BJ (cell line): Measurements from ENCODE around the gene WDR12. TPM values are rescaled to one million over a fixed set of nuclear protein-coding genes. Genes with fewer than 3 reads are reported as not detected.
"Not testable (repeated sequence)": the region's sequence is repeated elsewhere in the genome, so short reads cannot be mapped to it uniquely, and the experiment has no call there.

ENCODE experiments used
- CTCF ChIA-PET: fragments of 350-600 bp; formaldehyde crosslinking; extraction: SDS; loops from one replicate; lab custom pipeline; 2021; ENCODE audit warnings: antibody characterized with exemption, inconsistent platforms; lab: Yijun Ruan, JAX
- POLR2A ChIA-PET: fragments of 300-600 bp; sonication (Branson Sonifier 250); formaldehyde crosslinking; extraction: SDS; loops from one replicate; lab custom pipeline; 2021; ENCODE audit warnings: antibody characterized with exemption; lab: Charles Lee
- DNase-seq: peaks from one replicate; pipeline ENCODE4 v3.0.0-alpha.2; 2011; ENCODE audit warnings: low read depth
- H3K27me3 ChIP-seq: 2 replicates; pipeline ENCODE4 v1.6.0; 2011; ENCODE audit warnings: low read length; ENCODE audit not compliant: control insufficient read depth, insufficient read depth
- H3K36me3 ChIP-seq: 2 replicates; pipeline ENCODE4 v1.5.1; 2011; ENCODE audit warnings: low read length; ENCODE audit not compliant: control insufficient read depth, insufficient read depth
- H3K4me3 ChIP-seq: 2 replicates; pipeline ENCODE4 v1.5.1; 2011; ENCODE audit warnings: low read depth, mild to moderate bottlenecking, control low read depth, low read length
- polyA plus RNA-seq: library from polyadenylated mRNA; depleted of rRNA; stranded (reverse); fragments of >200 nt; gene quantifications from 2 replicates; pipeline ENCODE4 v1.2.3, GENCODE V29; 2011
- TF ChIP-seq, protein P1 (sequence below): IDR thresholded peaks from 2 replicates; pipeline ENCODE4 v1.5.1; 2011; ENCODE audit warnings: low read depth, mild to moderate bottlenecking, control low read depth, inconsistent platforms, low read length, moderate library complexity; ENCODE audit not compliant: insufficient read depth

Gene WDR12
- polyA plus RNA-seq, 1 experiment = 10.6 TPM

DNA sequence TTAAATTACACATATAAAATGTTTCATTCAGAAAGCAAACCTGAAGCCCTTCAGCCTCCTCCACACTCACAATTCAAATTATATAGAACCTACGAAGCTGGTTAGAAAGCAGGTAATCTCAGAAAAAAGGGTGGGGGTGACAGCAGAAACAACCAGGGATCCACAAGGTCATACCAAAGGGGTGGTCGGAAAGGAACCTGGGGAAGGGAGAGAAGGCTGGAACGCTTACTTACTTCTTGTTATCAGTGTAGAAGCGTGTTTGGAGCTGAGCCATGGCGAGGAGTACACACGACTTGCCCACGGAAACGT is 316 bp downstream of the WDR12 start:
- POLR2A ChIA-PET = interaction anchor here (0.6 kb wide), 2 partner anchors 29 to 111 kb away, joined by 3 to 8 read pairs; no protein-coding TSS in a partner anchor
- TF ChIP-seq, protein P1, sequence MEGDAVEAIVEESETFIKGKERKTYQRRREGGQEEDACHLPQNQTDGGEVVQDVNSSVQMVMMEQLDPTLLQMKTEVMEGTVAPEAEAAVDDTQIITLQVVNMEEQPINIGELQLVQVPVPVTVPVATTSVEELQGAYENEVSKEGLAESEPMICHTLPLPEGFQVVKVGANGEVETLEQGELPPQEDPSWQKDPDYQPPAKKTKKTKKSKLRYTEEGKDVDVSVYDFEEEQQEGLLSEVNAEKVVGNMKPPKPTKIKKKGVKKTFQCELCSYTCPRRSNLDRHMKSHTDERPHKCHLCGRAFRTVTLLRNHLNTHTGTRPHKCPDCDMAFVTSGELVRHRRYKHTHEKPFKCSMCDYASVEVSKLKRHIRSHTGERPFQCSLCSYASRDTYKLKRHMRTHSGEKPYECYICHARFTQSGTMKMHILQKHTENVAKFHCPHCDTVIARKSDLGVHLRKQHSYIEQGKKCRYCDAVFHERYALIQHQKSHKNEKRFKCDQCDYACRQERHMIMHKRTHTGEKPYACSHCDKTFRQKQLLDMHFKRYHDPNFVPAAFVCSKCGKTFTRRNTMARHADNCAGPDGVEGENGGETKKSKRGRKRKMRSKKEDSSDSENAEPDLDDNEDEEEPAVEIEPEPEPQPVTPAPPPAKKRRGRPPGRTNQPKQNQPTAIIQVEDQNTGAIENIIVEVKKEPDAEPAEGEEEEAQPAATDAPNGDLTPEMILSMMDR = no peak
- H3K27me3 ChIP-seq = no peaks in the 10 kb centered on the region
- no peaks in the 10 kb centered on the region for H3K36me3 ChIP-seq
- no peak for DNase-seq
- H3K4me3 ChIP-seq = peak overlapping the region; percentile 65
- CTCF ChIA-PET = interaction anchor here (0.6 kb wide), 1 partner anchor 89 kb away, joined by 3 read pairs; no protein-coding TSS in a partner anchor

DNA sequence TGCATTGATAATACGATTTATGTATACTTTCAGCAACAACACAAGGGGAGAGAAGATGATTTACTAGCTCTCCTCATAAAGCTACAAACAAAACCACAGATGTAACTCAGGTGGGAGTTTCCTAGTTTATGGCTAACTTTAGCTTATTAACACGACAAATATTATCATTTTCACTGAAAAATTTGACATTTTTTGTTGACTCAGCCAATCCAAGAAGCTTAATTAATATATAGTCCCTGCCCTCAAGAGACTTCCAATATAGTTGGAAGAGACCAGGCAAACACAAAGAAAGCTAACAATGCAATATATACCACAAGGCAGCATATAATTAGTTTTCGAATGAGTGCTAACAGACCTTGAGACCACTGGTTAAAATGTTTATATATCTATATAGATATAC is 775 bp downstream of the WDR12 start:
- no peaks in the 10 kb centered on the region for H3K27me3 ChIP-seq
- CTCF ChIA-PET = no interaction called here
- H3K36me3 ChIP-seq = no peaks in the 10 kb centered on the region
- TF ChIP-seq, protein P1 = no peak
- peak overlapping the region; percentile 65 for H3K4me3 ChIP-seq
- POLR2A ChIA-PET = no interaction called here
- DNase-seq = no peak

DNA sequence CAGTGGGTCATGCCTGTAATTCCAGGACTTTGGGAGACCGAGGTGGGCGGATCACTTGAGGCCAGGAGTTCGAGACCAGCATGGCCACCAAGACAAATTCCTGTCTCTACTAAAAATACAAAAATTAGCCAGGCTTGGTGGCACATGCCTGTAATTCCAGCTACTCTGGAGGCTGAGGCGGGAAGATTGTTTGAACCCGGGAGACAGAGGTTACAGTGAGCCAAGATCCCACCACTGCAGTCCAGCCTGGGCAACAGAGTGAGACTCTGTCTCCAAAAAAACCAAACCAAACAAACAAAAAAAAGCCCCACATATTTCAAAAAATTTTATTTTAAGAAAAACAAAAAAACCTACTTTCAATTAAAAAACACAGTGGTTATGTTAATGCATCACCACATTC is 1.2 kb downstream of the WDR12 start:
- POLR2A ChIA-PET, H3K4me3 ChIP-seq, H3K36me3 ChIP-seq, H3K27me3 ChIP-seq, DNase-seq: not testable (repeated sequence)
- CTCF ChIA-PET = interaction anchor here (0.6 kb wide), 1 partner anchor 392 kb away, joined by 3 read pairs; no protein-coding TSS in a partner anchor

DNA sequence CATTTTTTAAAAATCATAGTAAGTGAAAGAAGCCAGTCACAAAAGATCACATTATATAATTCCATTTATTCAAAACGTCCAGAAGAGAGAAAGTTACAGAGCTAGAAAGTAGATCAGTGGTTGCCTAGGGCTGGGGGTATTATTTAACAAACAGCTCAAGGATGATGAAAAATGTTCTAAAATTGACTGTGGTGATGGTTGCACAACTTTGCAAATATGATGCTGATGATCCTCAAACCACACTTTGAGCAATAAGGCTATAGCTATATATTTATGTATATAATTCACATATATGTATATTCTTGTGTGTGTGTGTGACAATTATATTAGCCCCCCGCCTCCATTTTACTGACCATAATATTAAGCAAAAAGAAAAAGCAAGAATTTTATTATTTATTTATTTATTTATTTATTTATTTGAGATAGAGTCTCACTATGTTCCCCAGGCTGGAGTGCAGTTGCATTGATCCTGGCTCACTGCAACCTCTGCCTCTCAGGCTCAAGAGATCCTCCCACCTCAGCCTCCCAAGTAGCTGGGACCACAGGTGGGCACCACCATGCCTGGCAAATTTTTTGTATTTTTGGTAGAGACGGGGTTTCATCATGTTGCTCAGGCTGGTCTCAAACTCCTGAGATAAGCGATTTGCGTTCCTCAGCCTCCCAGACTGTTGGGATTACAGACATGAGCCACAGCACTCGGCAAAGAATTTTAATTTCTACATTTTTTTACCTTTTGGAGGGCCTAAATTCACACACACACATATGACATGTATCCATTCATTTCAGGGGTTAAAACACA is 1.9 kb downstream of the WDR12 start:
- DNase-seq = no peak
- ChIA-PET POLR2A (no interaction called here), CTCF (interaction anchor here (0.6 kb wide), 1 partner anchor 391 kb away, joined by 3 read pairs; no protein-coding TSS in a partner anchor)
- Histone ChIP-seq H3K27me3 (no peaks in the 10 kb centered on the region), H3K4me3 (no peak overlapping the region), H3K36me3 (no peaks in the 10 kb centered on the region)
- TF ChIP-seq, protein P1 = no peak

DNA sequence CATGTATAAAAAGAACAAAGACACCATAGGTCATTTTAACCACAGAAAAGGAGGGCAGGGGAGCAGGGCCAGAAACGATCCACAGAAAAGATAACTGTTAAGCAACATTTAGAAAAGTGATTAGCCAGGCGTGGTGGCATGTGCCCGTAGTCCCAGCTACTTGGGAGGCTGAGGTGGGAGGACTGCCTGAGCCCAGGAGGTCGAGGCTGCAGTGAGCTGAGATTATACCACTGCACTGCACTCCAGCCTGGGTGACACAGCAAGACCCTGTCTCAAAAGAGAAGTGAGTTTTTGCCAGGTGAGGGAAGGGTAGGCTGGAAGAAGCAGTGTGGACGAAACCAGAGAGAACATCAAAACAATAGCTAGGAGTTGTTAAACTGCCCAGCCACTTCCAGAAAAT is 3.3 kb downstream of the WDR12 start:
- CTCF ChIA-PET = no interaction called here
- H3K36me3 ChIP-seq = no peaks in the 10 kb centered on the region
- POLR2A ChIA-PET = no interaction called here

DNA sequence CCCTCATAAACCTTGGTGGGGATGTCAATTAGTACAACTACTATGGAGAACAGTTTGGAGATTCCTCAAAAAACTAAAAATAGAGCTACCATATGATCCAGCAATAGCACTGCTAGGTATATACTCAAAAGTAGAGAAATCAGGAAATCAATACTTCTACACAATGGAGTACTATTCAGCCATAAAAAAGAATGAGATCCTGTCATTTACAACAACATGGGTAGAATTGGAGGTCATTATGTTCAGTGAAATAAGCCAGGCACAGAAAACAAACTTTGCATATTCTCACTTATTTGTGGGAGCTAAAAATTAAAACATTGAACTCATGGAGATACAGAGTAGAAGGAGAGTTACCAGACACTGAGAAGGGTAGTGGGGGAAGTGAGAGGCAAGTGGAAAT is 6.0 kb downstream of the WDR12 start:
- DNase-seq, POLR2A ChIA-PET, H3K36me3 ChIP-seq, CTCF ChIA-PET, H3K27me3 ChIP-seq, H3K4me3 ChIP-seq: not testable (repeated sequence)

More for the DNA sequence above, 3.3 kb downstream of the WDR12 start:
- DNase-seq = no peak
- Histone ChIP-seq H3K4me3 (no peak overlapping the region), H3K27me3 (no peaks in the 10 kb centered on the region)
- TF ChIP-seq, protein P1 = no peak
